ENCODE results near the gene IGFBP2.

The IGFBP2 gene

GRCh38 chr2:216643986-216644659, 10.9 kb downstream of the IGFBP2 start:
- no peak for DNase-seq

- DNase-seq, result no peak
Observed at GRCh38 chr2:216644842-216645635, 11.8 kb downstream of the IGFBP2 start.

DNA sequence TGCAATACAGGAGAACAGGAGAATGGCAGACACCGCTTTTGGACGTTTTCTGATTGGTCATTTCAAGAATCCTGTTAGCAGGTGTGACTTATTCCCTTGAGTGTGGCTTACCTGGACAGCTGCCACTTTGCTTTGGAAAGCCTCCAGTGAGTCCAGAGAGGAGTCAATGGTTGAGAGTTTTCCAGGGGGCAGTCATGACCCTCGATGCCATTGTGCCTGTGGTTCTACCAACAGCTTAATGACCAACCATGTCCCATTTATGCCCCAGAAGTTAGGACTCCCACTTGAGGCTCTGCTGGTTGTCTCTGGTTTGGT, 12.4 kb downstream of the IGFBP2 start:
- DNase-seq, result no peak

DNA sequence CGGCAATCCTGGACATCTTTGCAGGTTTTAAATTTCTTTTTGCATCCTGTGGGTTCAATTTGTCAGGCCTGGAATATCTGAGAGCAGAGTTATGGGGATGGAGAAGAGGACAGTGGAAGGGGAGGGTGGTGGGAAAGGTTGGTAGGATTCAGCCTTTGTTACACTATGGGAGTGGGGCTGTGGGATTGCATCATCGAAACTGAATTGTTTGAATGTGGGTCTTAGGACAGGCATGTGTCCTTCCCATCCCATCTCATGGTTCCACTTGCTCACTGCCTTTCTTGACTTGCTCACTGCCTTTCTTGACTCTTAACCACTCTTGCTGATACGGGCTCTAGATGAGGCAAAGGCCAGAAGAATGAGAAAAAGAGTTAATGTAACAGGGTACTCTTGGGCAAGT, 12.9 kb downstream of the IGFBP2 start:
- no peak for DNase-seq

DNA sequence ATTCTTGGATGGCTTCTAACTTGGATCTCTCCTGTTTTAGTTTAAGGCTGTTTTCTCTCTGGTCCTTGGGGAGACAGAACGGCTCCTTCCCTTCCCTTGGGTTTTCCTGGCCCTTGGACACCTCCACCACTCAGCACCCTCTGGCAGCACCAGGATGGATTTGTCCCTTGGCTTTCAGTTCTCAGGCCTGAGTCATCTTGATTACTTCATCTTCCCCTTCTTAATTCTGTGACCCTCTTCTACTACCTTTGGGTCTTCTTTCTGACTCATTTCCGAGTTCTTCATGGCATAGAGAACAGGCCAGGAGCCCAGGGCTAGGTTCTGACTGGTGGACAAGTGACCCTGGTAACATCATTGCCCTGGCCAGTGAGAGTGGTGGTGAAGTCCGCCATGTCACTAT, 14.9 kb downstream of the IGFBP2 start:
- no peak for DNase-seq

DNA sequence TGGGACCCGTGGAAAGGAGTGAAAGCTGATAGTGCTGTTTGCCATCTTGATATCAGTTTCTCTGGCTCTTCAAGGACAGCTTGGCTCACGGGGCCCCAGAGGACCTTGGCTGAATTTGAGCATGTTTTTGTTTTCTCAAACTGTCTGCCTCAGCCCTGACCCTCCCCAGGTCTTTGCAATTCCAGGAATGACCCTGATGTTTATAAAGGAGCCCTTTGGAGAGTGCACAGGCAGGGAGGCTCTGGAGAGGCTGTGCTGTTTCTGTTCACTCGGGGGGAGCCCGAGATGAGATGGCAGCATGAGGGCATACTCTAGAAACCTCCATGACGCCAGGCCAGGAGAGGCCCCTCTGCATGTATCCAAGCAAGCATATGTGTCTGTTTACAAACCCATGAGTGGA, 16.4 kb downstream of the IGFBP2 start:
- no peak for DNase-seq

- no peak for DNase-seq
Observed at GRCh38 chr2:216650626-216651257, 17.5 kb downstream of the IGFBP2 start.

DNA sequence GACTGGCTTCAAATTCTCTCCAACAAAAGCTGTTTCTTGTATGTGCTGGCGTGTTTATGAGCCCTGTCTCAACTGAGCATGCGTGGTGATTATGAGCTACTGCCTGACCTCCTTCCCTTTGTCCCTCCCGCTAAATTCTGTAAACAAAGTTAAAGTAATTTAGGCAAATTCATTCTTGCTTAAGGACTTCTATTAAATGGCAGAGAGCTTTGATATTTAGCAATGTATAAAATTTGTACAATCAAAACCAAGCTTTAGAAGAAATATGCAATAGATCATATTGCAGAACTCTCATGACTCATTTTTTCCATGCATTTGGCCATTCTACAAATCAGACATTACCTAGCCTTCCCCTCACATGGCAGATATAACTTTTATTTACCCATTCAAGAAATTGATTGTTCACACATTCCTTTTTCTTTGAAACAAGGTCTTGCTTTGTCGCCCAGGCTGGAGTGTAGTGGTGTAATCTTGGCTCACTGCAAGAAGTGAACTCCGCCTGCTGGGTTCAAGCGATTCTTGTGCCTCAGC, 18.2 kb downstream of the IGFBP2 start:
- no peak for DNase-seq

- no peak for DNase-seq
Observed at GRCh38 chr2:216652566-216652965, 19.3 kb downstream of the IGFBP2 start.

DNA sequence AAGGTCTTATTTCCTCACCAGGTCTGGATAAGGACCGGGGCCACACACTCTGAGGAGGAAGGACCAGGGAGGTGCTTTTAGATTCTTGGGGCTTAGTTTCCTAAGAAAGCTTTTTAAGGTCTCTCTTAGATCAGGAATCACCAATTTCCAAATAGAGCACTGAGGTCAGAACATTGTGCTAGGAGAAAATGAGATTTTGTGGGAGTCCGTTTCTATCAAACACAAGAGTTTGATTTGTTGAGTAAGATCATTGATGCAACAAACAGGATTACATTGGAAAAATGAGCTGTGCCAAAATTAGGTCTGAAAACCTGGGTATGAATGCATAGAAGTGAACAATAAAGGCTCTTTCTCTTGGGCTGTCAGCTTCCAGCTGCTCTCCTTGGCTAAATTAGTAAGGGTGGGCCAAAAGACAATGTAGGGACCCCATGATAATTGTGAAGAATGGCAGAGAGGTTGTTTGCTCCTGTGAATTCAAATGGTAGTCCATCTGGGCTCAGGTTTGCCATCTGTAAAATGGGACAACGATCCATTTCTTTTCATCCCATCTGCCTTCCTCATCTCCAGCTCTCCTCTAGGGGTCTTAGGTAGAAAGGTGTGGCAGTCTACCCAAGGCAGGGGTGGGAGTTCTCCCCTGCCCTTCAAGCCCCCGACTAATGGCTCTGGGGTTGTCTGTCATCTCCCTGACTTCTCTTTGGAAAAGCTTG, 20.0 kb downstream of the IGFBP2 start:
- no peak for DNase-seq

DNA sequence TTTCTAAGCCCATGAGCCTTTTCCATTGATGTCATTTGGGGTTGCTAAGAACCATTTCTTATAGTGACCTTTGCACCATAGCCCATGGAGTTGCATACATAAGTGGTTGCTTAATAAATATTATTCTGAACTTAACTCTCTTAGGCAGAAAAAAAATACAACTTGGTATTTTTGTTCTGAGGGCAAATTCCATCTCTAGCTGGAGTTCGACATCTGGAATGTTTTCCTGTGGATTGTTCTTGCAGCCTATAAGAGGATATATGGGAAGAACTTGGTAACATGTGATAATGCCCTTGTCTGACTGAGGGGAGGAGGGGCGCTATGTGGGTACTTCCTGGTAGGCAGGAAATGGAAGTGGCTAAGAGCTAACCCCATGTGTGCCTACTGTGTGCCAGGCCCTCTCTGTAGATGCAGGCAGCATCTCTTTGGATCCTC, 20.7 kb downstream of the IGFBP2 start:
- no peak for DNase-seq

GRCh38 chr2:216654528-216655052, 21.4 kb downstream of the IGFBP2 start:
- DNase-seq, result no peak

DNA sequence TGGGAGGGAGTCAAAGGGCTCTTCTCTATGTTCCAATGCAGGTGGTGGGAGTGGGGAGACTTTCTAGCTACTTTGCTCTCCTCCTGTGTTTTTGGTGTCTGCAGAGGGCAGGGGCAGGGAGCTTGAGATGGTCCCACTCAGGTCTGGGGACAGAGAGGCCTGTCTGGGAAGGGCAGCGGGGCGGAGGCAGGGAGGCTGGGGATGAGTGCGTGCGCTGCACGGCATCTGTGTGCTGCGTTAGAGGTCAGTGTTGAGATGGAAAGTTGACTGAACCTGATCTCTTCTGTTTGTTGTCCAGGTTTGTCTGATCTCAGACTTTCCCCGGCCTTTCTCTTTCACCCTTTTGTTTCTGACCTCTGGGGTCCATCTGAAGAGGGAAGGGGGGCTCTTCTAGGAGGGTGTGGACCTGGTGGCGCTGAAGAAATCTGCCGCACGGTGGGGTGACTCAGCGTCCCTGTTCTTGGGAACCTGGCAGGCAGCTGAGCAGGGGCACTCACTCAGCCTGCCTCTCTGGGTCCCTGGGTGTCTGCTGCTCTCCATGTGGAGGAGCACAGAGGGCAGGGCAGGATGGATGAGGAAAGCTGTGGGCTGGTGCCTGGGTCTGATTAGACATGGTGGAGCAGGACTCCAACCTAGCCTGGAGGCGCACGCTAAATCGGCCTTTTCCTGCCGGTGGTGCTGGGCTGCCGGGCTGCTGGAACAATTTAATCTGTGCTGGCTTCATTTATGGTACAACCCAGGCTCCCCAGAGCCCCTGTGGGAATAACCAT, 24.1 kb downstream of the IGFBP2 start:
- DNase-seq, result no peak

GRCh38 chr2:216657980-216658379, 24.8 kb downstream of the IGFBP2 start:
- DNase-seq, result no peak

GRCh38 chr2:216658757-216659156, 25.5 kb downstream of the IGFBP2 start:
- no peak for DNase-seq

DNA sequence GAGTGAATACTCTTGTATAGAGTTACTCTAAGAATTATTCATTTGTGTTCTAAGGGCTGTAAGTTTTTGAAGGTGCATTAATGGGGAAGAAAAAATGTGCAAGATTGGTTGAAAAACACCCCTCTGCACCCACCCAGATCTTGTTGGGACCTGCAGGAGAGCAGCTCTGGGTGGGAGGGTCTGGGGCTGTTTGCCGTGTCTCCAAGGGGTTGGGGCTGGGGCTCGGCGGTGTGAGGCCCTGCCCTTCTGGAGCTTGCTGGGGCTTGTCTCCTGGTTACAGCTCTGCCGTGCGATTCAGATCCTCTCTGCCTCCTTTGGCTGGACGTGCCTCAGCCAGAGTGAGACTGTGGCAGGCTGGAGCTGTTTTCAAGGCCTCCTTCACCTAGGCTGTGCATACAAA, 26.1 kb downstream of the IGFBP2 start:
- DNase-seq, result no peak

GRCh38 chr2:216660496-216660895, 27.3 kb downstream of the IGFBP2 start:
- no peak for DNase-seq

DNA sequence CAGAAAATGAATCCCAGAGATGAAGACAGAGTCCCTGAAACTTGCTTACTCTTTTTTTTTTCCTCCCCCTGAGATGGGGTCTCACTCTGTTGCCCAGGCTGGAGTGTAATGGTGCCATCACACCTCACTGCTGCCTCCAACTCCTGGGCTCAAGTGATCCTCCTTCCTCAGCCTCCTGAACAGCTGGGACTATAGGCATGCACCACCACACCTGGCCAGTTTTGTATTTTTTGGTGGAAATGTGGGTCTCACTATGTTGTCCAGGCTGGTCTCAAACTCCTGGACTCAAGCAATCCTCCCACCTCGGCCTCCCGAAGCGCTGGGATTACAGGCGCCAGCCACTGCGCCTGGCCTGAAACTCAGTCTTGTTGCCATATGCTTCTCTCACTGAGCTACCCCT, 27.8 kb downstream of the IGFBP2 start:
- DNase-seq, result no peak

GRCh38 chr2:216661639-216662375, 28.6 kb downstream of the IGFBP2 start:
- no peak for DNase-seq

- DNase-seq, result no peak
Observed at GRCh38 chr2:216663106-216663505, 29.9 kb downstream of the IGFBP2 start.

GRCh38 chr2:216663846-216664245, 30.6 kb downstream of the IGFBP2 start:
- no peak for DNase-seq
